Adipocyte (in vitro differentiated cells): ENCODE results near the gene MPRIP.

Experiments used
- DNase-seq: peaks from one replicate; pipeline ENCODE4 v3.0.0-alpha.2; 2015; ENCODE audit warnings: low read depth
- H3K27me3 ChIP-seq: replicated peaks from 2 replicates; pipeline ENCODE4 v1.7.0; 2013; ENCODE audit warnings: mild to moderate bottlenecking, low read length, moderate library complexity; ENCODE audit not compliant: control insufficient read depth, insufficient read depth
- H3K36me3 ChIP-seq: 2 replicates; pipeline ENCODE4 v1.7.0; 2013; ENCODE audit warnings: low read length, mild to moderate bottlenecking, moderate library complexity; ENCODE audit not compliant: control insufficient read depth, insufficient read depth, severe bottlenecking
- H3K4me1 ChIP-seq: 2 replicates; pipeline ENCODE4 v1.7.0; 2013; ENCODE audit warnings: mild to moderate bottlenecking, low read length, moderate library complexity; ENCODE audit not compliant: control insufficient read depth, insufficient read depth
- H3K4me3 ChIP-seq: 2 replicates; pipeline ENCODE4 v1.7.0; 2013; ENCODE audit warnings: mild to moderate bottlenecking, low read length, moderate library complexity
- H3K9ac ChIP-seq: 2 replicates; pipeline ENCODE4 v1.7.0; 2013; ENCODE audit warnings: mild to moderate bottlenecking, low read length, moderate library complexity
- H3K9me3 ChIP-seq: 2 replicates; pipeline ENCODE4 v1.7.0; 2013; ENCODE audit warnings: mild to moderate bottlenecking, low read length, moderate library complexity; ENCODE audit not compliant: control insufficient read depth

MPRIP gene

GRCh38 chr17:17088086-17088485 is 45.8 kb downstream of the MPRIP start:
- Histone ChIP-seq H3K9ac (no peak overlapping the region), H3K4me3 (no peak overlapping the region), H3K4me1 (no peaks in the 10 kb centered on the region), H3K9me3 (no peaks in the 10 kb centered on the region), H3K36me3 (peaks cover 50% of the 10 kb centered on the region), H3K27me3 (no peaks in the 10 kb centered on the region)
- no peak for DNase-seq

DNA sequence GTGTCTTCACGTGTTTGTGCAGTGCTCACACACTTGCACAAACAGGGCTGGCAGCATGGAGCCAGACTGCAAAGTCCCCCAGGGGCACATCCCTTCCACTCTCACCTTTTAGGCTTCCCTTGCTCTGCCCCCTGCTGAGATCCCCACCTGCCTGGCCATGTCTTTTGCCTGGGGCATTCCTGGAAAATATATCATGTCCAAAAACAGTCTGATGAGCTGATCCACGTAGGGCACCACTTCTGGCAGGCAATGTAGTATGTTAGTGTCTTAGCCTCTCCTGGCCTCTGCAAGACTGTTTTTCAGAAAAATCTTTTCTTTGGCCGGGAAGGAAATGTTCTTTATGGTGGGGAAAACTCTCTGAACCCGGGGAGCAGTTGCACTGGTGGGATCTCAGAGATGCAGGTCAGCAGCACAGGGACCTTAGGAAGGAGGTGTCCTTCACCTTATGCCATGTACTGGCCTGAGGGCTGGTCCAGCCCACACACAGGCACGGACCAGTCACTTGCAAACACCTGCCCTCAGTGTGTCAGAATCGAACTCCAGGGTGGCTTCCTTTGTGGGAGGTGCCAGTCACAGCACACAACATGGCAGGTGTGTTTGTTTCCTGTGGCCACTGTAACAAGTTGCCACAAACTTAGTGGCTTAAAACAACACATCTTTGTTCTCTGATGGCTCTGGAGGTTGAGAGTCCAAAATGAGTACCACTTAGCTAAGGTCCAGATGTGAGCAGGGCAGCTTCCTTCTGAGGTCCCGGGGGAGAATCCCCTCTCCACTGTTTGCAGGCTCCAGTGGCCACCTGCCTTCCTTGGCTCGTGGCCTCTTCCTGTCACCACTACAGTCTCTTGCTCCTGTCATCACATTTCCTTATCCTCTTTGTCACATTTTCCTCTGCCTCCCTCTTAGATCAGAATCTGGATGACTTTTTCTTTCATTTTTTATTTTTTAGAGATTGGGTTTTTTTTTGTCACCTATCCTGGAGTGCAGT is 46.6 kb downstream of the MPRIP start:
- Histone ChIP-seq H3K9ac (no peak overlapping the region), H3K4me3 (no peak overlapping the region), H3K4me1 (peaks cover 6% of the 10 kb centered on the region)

DNA sequence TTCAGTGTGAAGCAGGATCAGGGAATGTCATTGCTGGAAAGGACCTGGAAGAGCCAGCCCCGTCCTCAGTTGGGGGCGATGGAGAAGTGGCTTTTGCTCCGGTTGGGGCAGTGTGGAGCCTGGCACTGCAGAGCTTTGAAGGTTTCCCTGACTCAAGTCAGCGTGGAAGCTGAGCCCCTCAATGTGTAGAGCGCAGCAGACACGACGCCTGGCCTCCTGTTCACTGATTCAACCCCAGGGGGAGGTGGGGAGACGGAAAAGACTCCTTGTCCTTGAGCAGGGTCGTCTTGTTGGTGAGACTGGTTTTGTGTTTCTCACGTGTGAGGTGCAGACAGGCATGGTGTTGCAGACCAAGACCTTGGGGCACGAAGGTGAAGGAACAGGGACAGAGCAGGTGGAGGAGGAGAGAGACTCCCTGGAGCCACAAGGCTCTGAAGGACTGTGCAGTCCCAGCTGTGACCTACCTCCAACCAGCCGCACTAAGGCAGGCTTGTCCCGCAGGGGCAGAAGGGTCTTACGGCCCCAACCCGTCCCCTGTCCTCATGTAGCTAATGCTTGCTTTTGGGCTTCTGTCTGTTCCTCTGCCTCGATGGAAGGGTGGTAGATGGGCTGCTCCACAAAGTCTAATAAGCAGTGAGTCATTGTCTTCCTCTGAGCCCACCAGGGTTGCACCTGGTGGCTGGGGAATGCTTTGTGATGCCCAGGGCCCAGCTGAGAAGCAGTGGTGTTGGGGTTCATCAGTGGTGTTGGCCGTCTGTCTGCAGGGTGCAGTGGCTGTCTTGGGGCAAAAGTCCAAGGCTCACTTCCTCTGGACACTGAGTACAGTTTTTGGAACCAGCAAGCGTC is 47.8 kb downstream of the MPRIP start:
- DNase-seq = no peak
- no peaks in the 10 kb centered on the region for H3K9me3 ChIP-seq
- no peak overlapping the region for H3K9ac ChIP-seq
- no peaks in the 10 kb centered on the region for H3K27me3 ChIP-seq
- peaks cover 33% of the 10 kb centered on the region for H3K36me3 ChIP-seq
- no peak overlapping the region for H3K4me3 ChIP-seq
- peaks cover 9% of the 10 kb centered on the region for H3K4me1 ChIP-seq

More for the DNA sequence above, 46.6 kb downstream of the MPRIP start:
- DNase-seq = no peak
- Histone ChIP-seq H3K36me3 (peaks cover 45% of the 10 kb centered on the region), H3K9me3 (no peaks in the 10 kb centered on the region), H3K27me3 (no peaks in the 10 kb centered on the region)

- Histone ChIP-seq H3K4me3 (no peak overlapping the region), H3K4me1 (peaks cover 9% of the 10 kb centered on the region), H3K27me3 (no peaks in the 10 kb centered on the region), H3K9me3 (no peaks in the 10 kb centered on the region), H3K36me3 (peaks cover 31% of the 10 kb centered on the region), H3K9ac (no peak overlapping the region)
- no peak for DNase-seq
Observed at GRCh38 chr17:17090642-17091103, 48.4 kb downstream of the MPRIP start.

DNA sequence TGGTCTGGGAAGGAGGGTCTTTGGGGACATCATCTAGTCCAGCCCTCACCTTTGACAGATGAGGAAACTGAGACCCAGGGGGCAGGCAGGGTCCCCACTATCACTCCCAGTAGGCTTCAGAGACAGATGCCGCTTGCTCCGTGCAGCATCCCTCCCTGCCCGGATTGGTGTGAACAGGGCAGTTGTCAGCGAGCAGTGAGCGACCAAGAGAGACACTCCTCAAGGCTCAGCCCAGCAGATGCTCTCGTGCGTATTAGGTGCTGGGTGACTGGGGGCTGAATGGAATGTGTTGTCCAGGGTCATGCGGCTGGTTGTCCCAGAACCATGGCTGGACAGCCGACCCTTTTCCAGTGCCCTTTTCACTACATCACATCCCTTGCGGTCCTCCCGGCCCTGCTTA is 49.0 kb downstream of the MPRIP start:
- H3K9ac ChIP-seq = no peak overlapping the region
- peaks cover 30% of the 10 kb centered on the region for H3K36me3 ChIP-seq
- H3K4me3 ChIP-seq = no peak overlapping the region
- H3K4me1 ChIP-seq = peaks cover 15% of the 10 kb centered on the region
- DNase-seq = no peak
- H3K9me3 ChIP-seq = no peaks in the 10 kb centered on the region
- H3K27me3 ChIP-seq = no peaks in the 10 kb centered on the region

GRCh38 chr17:17091856-17092756 is 49.8 kb downstream of the MPRIP start:
- no peak for DNase-seq
- no peak overlapping the region for H3K4me3 ChIP-seq
- peaks cover 26% of the 10 kb centered on the region for H3K36me3 ChIP-seq

DNA sequence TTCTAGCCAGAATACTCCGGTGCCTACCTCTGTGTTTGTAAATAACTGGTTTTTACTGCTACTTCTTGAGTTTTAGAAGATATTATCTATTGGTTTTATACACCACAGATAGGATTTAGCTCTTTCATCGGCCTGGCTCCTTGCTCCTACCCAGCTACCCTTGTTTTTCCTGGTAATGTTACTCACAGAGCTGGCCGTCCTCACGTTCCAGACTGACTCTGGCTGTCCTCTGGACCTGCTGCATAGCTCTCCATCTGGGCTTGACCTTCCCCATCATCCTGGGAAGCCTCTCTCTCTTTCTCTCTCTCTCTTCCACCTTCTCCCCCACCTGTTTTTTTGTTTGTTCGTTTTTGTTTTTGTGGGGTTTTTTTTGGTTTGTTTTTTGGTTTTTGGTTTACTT is 51.5 kb downstream of the MPRIP start:
- Histone ChIP-seq H3K36me3 (peaks cover 13% of the 10 kb centered on the region), H3K9ac (no peak overlapping the region), H3K4me3 (no peak overlapping the region), H3K27me3 (no peaks in the 10 kb centered on the region), H3K9me3 (no peaks in the 10 kb centered on the region), H3K4me1 (peaks cover 40% of the 10 kb centered on the region)
- no peak for DNase-seq

More at GRCh38 chr17:17091856-17092756, 49.8 kb downstream of the MPRIP start:
- peaks cover 23% of the 10 kb centered on the region for H3K4me1 ChIP-seq
- no peaks in the 10 kb centered on the region for H3K9me3 ChIP-seq
- no peaks in the 10 kb centered on the region for H3K27me3 ChIP-seq
- H3K9ac ChIP-seq = no peak overlapping the region

- Histone ChIP-seq H3K4me3 (no peak overlapping the region), H3K4me1 (peaks cover 46% of the 10 kb centered on the region), H3K27me3 (no peaks in the 10 kb centered on the region), H3K9ac (peak overlapping the region; percentile 19), H3K36me3 (peaks cover 5% of the 10 kb centered on the region), H3K9me3 (no peaks in the 10 kb centered on the region)
- peak; percentile 67 for DNase-seq
Observed at GRCh38 chr17:17096438-17097178, 54.4 kb downstream of the MPRIP start.

GRCh38 chr17:17097763-17098345 is 55.6 kb downstream of the MPRIP start:
- H3K9ac ChIP-seq = peak overlapping the region; percentile 79
- H3K4me1 ChIP-seq = peaks cover 46% of the 10 kb centered on the region
- H3K9me3 ChIP-seq = no peaks in the 10 kb centered on the region
- H3K27me3 ChIP-seq = no peaks in the 10 kb centered on the region
- H3K4me3 ChIP-seq = peak overlapping the region; percentile 49
- no peak for DNase-seq
- peaks cover 5% of the 10 kb centered on the region for H3K36me3 ChIP-seq
